GM12801 (cell line): ENCODE data around the gene LARP1.

Experiments
- TF ChIP-seq, protein P1 (sequence below): IDR thresholded peaks from one replicate; pipeline ENCODE4 v1.5.1; 2011; ENCODE audit warnings: control low read depth; ENCODE audit not compliant: insufficient read length; ENCODE audit errors: extremely low read depth

LARP1 gene

DNA sequence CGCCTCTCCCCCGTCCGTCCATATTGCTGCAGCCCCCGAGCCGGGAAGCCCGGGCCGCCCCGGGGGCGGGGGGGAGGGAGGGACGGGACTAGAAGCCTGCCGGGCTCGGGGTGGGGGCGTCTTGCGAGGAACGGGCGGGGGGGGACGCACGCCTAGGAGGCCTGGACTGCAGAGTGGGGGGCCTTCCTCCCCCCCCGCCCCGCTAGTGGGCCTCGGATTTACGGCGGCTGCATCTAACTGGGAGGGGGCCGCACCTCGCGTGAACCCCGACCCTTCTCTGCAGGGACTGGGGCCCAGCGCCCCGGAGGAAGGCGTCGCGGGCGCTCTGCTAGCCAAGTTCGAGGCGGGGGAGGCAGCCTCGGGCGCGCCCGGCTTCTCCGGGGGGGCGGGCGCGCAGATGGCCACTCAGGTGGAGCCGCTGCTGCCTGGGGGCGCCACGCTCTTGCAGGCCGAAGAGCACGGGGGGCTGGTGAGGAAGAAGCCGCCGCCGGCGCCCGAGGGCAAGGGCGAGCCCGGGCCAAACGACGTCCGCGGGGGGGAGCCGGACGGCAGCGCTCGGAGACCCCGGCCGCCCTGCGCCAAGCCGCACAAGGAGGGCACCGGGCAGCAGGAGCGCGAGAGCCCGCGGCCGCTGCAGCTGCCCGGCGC is at the start of gene LARP1:
LARP1 (plus strand) TSS at position 17 of the 648 bp plus-strand sequence; CDS start at position 398, 381 bp downstream.
- TF ChIP-seq, protein P1, sequence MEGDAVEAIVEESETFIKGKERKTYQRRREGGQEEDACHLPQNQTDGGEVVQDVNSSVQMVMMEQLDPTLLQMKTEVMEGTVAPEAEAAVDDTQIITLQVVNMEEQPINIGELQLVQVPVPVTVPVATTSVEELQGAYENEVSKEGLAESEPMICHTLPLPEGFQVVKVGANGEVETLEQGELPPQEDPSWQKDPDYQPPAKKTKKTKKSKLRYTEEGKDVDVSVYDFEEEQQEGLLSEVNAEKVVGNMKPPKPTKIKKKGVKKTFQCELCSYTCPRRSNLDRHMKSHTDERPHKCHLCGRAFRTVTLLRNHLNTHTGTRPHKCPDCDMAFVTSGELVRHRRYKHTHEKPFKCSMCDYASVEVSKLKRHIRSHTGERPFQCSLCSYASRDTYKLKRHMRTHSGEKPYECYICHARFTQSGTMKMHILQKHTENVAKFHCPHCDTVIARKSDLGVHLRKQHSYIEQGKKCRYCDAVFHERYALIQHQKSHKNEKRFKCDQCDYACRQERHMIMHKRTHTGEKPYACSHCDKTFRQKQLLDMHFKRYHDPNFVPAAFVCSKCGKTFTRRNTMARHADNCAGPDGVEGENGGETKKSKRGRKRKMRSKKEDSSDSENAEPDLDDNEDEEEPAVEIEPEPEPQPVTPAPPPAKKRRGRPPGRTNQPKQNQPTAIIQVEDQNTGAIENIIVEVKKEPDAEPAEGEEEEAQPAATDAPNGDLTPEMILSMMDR = no peak

DNA sequence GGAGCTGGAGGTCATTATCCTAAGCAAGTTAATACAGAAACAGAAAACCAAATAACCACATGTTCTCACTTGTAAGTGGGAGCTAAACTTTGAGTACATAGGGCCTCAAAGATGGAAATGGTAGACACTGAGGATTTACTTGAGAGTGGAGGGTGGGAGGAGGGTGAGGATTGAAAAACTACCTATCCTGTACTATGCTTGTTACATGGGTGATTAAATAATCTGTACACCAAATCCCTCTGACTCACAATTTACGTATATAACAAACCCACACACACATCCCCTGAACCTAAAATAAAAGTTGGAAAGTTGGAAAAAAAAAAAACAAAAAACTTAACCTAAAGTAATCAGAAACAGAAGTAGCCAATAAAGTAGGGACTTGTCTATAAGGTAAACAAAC is 48.8 kb upstream of the LARP1 start:
- TF ChIP-seq, protein P1 = no peak

DNA sequence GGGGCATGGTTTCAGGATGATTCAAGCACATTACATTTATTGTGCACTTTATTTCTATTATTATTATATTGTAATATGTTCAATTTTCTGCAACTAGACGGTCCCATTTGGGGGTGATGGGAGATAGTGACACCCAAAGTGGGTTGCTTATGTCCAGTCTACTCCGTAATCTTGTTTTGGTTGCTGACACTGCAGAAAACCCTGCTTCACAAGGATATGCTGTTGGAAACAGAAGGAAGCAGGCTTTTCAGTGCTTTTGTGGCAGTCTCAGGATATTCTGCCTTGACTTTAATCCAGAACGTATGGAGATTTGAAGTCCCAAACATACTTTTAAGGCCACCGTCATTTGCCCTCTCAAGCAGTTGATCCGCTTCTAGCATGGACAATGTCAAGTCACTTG is 47.5 kb upstream of the LARP1 start:
- TF ChIP-seq, protein P1 = no peak

DNA sequence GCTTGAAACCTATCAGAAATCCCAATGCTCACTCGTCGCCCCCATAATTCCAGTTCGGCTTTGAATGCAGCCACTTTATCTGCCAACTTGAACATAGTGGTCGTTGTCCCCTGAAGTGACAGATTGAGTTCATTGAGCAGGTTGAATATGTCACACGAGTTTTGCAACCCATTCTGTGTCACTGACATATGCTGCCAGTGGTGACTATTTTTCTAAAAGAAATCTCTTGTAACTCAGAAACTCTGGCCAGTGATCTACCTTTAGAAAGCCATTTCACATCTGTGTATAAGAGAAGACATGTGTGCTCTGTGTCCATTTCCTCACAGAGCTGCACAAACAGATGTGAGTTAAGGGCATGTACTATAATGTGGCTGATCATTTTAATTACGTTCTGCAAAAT is 47.0 kb upstream of the LARP1 start:
- TF ChIP-seq, protein P1 = no peak

DNA sequence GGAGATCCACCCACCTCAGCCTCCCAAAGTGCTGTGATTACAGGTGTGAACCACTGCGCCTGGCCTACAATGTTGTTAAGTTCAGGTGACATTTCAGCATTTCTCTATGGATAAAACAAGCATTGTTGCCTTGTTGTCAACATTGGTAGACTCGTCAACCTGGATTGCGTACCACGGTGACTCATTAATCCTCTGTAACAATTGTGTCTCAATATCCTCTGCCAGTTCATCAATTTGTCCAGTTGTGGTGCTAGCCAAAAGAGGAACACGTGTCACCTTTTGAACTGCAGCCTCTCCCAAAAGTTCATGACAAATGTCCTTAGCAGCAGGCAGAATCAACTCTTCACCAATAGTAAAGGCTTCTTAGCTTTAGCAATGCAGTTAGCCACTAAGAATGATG is 46.3 kb upstream of the LARP1 start:
- TF ChIP-seq, protein P1 = no peak

DNA sequence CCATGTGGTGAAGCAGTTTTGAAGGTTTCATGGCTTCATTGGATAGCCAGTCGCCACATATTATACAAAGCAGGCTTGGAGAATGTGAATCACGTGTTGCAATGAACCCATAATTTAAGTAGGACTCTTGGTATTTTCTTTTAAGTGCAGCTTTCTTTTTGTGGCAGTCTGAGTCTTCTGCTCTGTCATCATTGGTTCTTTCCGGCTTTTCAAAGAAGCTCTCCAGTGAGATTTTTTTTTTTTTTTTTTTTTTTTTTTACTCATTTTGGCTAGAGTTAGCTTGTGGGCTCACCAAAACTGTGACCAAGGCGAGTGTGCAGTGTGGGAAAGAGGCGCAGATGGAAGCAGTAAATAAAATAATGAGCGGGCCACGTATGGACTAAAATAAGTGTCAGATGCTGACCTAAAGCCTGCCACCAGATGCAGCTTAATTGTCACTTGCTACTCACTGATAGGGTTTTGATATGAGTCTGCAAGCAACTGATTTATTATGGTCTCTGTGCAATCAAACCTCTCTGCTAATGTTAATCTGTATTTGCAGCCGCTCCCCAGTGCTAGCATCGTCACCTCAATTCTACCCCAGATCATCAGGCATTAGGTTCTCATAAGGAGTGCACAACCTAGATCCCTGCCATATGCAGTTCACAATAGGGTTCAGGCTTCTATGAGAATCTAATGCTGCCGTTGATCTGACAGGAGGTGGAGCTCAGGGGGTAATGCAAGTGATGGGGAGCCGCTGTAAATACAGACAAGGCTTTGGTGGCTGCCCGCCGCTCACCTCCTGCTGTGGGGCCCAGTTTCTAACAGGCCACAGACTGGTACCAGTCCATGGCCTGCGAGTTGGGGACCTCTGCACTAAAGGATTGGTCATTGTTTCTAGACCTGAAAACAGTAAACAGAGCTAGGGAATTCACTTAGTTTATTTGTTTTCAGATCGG is 45.5 kb upstream of the LARP1 start:
- TF ChIP-seq, protein P1 = no peak

DNA sequence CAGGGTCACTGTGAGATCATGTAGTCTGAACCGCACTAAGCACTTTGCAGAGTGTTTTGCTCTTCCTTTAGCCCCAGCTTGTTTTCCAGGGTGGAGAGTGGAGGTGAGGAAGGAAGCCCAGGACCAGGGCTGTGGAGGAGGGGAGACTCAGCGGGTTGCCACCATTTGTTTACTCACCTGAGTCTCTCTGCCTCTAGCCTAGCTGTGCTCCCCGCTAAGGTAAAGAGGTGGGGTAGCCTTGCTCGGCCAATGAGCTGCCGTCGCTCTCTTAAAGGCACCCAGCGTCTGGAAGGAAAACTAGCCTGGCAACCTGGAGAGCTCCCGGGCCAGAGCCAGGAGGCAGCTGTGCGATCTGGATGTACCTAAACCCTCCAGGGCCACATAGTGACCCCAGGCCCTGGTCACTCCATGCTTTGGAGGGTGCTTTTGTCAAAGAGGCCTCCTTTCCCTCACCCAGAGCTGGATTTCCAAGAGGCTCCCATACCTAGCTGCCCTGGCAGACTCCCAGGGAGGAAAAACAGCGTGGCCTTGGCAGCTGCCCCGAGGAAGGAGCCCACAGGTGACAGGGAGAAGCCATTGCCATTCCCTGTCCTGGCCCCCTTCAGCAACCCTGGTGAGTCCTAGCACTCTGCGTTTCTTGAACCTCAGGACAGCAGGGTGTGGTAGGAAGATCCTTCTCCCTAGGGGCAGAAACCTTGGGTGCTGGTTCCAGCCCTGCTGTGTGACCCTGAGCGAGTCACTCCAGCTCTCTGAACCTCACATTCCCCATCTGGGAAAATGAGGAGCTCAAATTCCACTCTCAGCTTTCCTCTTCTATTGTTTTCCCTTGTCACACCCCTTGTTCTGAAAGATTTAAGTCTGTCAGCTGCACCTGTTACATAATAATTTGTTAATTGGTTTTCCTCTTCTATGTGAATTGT is 42.4 kb upstream of the LARP1 start:
- TF ChIP-seq, protein P1 = no peak
